ENCODE data around the gene CISD3. TPM values are rescaled to one million over a fixed set of nuclear protein-coding genes. Genes with fewer than 3 reads are reported as not detected.

Gene CISD3
- total and polyA plus RNA-seq, 2 of the 8 experiments (the other 6 are each of a cell fraction or from before 2014, with no cell fraction given) = 9.4 to 11.1 TPM

DNA sequence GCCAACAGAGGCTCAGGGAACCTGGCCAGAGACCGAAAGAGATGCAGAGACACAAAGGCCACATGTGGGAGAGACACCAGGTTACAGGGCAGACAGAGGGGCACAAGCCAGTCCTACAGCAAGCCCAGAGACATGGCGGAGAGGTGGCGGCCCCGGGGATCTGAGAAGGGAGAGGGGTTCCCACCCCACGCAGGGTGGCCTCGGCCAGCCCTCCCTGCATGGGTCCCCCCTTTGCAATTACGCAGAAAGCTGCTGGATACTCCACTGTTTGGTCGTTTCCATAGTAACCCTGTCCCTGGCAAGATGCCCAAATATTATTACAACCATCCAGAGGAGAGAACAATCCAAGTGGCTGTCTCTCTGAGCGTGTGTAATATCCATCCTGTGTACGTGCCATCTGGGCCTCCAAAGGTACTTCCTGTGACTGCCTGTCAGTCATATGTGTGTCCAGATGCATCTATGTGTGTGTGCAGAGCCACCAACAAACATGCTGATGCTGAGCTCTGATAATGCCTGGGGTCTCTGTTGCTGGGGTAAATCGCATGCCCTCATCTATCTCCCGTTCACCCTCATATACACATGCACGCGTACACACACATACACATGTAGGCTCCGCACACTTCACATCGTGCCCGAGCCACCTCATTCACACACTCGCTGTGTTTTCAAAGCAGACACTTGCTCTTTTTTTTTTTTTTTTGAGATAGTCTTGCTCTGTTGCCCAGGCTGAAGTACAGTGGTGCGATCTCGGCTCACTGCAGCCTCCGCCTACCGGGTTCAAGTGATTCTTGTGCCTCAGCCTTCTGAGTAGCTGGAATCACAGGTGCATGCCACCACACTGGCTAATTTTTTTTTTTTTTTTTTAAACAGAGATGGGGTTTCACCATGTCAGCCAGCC, 12.5 kb downstream of the CISD3 start:
- ChIA-PET CTCF (ENCODE audit: partially characterized antibody) (interaction anchor here (0.8 to 4.6 kb wide), 4 partner anchors 8 to 47 kb away, joined by 3 to 40 read pairs (median 4); no protein-coding TSS in a partner anchor), POLR2A (ENCODE audit: partially characterized antibody) (interaction anchor here (0.7 to 4.8 kb wide), 5 partner anchors 10 to 36 kb away, joined by 3 to 40 read pairs (median 4); partner anchors contain the start of gene CISD3)
- DNase-seq (ENCODE audit: low read depth in 1 of 2, low spot score in 2 of 2) (no peak), FAIRE-seq (no peak)
- peak overlapping the region in 1 of 2 experiments; percentile 68; a peak in 2 of 4 replicates for H3K4me2 ChIP-seq (ENCODE audit: insufficient read depth in 1 of 2, low read depth in 2 of 2, low read length in 2 of 2)
- 0 out of 2 replicates have a peak overlapping the region, but pooled peaks have one; percentile 61 for H2BK15ac ChIP-seq (ENCODE audit: low read length)
- peaks cover 46 to 62% of the 10 kb centered on the region in 2 experiments for H4K20me1 ChIP-seq (replicated peaks in 1 of 2; ENCODE audit: control insufficient read depth in 1 of 2, insufficient read depth in 2 of 2, low read length in 2 of 2)
- 0 out of 2 replicates have a peak overlapping the region, but pooled peaks have one; percentile 23 for H2BK12ac ChIP-seq (ENCODE audit: low read depth, low read length)
- H3K14ac ChIP-seq (ENCODE audit: insufficient read length) = no peak overlapping the region
- no peak overlapping the region for H3K56ac ChIP-seq (replicated peaks; ENCODE audit: insufficient read length, low read depth, low read length)
- H4K91ac ChIP-seq (replicated peaks; ENCODE audit: insufficient read length, low read length) = no peak overlapping the region
- H3K79me2 ChIP-seq (ENCODE audit: control insufficient read depth in 1 of 2, insufficient read depth in 2 of 2, low read length in 2 of 2) = peaks cover 45 to 83% of the 10 kb centered on the region in 2 experiments
- H4K5ac ChIP-seq (ENCODE audit: insufficient read length, low read depth, low read length) = no peak overlapping the region
- no peak overlapping the region for H2BK120ac ChIP-seq (replicated peaks; ENCODE audit: low read depth, low read length)
- H3K9ac ChIP-seq (replicated peaks in 1 of 4; ENCODE audit: extremely low read depth in 1 of 4, low read depth in 3 of 4, low read length in 3 of 4) = no peak overlapping the region; a peak in 1 of 7 replicates
- H3K4me3 ChIP-seq (ENCODE audit: extremely low read depth in 1 of 4, insufficient read depth in 2 of 4, low read depth in 3 of 4, low read length in 4 of 4) = peak overlapping the region in 2 of 4 experiments; percentile 13 to 39; a peak in 2 of 8 replicates
- peak overlapping the region; percentile 65; the same call in 1 of the 2 replicates for H2AK5ac ChIP-seq (ENCODE audit: low read depth, low read length)
- H2AFZ ChIP-seq (ENCODE audit: low read length) = no peak overlapping the region
- peaks cover 29% of the 10 kb centered on the region for H3K79me1 ChIP-seq (ENCODE audit: low read depth, low read length)
- H3K27ac ChIP-seq (ENCODE audit: low read depth, low read length) = 0 out of 2 replicates have a peak overlapping the region, but pooled peaks have one; percentile 26
- 90% methylated on average over 21 of the region's 22 CpGs; no CpG with 5 or more reads in 1 of the 2 experiments for WGBS, 2 experiments (ENCODE audit: extremely low coverage in 1 of 2, insufficient coverage in 1 of 2, insufficient read length in 1 of 2, insufficient replicate concordance in 2 of 2, low coverage in 1 of 2, low lambda C conversion rate in 2 of 2, missing lambda C conversion rate in 1 of 2)
- H3K4me1 ChIP-seq (replicated peaks in 1 of 4; ENCODE audit: control insufficient read depth in 3 of 4, insufficient read depth in 4 of 4, low read length in 3 of 4) = peaks cover 7 to 37% (median 22%) of the 10 kb centered on the region in 4 experiments
- peaks cover 15% of the 10 kb centered on the region; the same call in 1 of the 2 replicates for H3K23me2 ChIP-seq (ENCODE audit: low read depth, low read length)
- no peak overlapping the region for H2BK20ac ChIP-seq (ENCODE audit: low read length)
- no peaks in the 10 kb centered on the region for H3K27me3 ChIP-seq (replicated peaks in 1 of 4; ENCODE audit: control insufficient read depth in 3 of 4, extremely low read depth in 1 of 4, insufficient read depth in 3 of 4, low read length in 3 of 4)
- no peak overlapping the region for H3K4ac ChIP-seq (replicated peaks; ENCODE audit: insufficient read length, low read depth, low read length)
- no peak overlapping the region for H3K18ac ChIP-seq (ENCODE audit: extremely low read depth, low read length)
- no peak overlapping the region for H2BK5ac ChIP-seq (ENCODE audit: low read depth, low read length)
- H3K9me3 ChIP-seq (ENCODE audit: insufficient read depth in 2 of 2, low read depth in 1 of 2, low read length in 1 of 2) = no peaks in the 10 kb centered on the region
- H3K23ac ChIP-seq (ENCODE audit: insufficient read length) = no peak overlapping the region
- H4K8ac ChIP-seq (ENCODE audit: extremely low read depth, insufficient read depth, low read length) = no peak overlapping the region; the same call in 1 of the 2 replicates
- H3K36me3 ChIP-seq (ENCODE audit: control insufficient read depth in 2 of 4, insufficient read depth in 4 of 4, low read length in 3 of 4) = peaks cover 2 to 23% (median 14%) of the 10 kb centered on the region in 4 experiments; a peak in 7 of 8 replicates
- TF ChIP-seq RXRA (IDR thresholded peaks at IDR 0.05; ENCODE audit: insufficient read depth, low read depth, low read length) (no peak), TBP (IDR thresholded peaks at IDR 0.05; ENCODE audit: low read depth, low read length) (no peak), POLR2AphosphoS5 (IDR thresholded peaks at IDR 0.05; ENCODE audit: low read depth, low read length) (no peak), SIN3A (conservative IDR thresholded peaks at IDR 0.05 in 1 of 2, IDR thresholded peaks at IDR 0.05 in 1 of 2; ENCODE audit: low read depth in 1 of 2, low read length in 2 of 2) (no peak), ASH2L (IDR thresholded peaks at IDR 0.05; ENCODE audit: low read length) (no peak), HDAC6 (IDR thresholded peaks at IDR 0.05; ENCODE audit: low read depth, low read length) (no peak), RNF2 (IDR thresholded peaks at IDR 0.05; ENCODE audit: borderline replicate concordance, low read depth, low read length, missing control alignments, poor library complexity, severe bottlenecking) (no peak), CBX5 (IDR thresholded peaks at IDR 0.05; ENCODE audit: low read depth, low read length) (no peak), SIRT6 (IDR thresholded peaks at IDR 0.05; ENCODE audit: low read length) (no peak), EZH2 (IDR thresholded peaks at IDR 0.05; ENCODE audit: low read depth, low read length, severe bottlenecking) (no peak)

Data from H1 (cell line).